ENCODE measurements around the gene UBASH3B.
"Not testable (repeated sequence)": the region's sequence is repeated elsewhere in the genome, so short reads cannot be mapped to it uniquely, and the experiment has no call there.

The UBASH3B gene

DNA sequence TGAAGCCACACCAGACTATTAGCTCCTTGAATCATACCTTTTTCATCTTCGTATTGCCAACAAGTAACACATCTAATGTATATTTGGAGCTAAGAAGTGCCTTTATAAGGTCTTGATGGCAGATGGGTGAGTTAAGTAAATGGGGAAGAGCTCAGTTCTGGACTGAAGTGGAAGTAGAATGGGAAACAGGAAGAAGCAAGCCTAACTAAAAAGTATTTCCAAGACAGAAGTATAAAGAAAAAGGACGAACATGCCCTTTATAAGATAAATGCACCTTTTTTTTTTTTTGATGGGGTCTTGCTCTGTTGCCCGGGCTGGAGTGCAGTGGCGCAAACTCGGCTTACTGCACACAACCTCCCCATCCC lies 197.3 kb downstream of the UBASH3B start:
- no peak overlapping the region for H3K4me3 ChIP-seq (ENCODE audit: low read depth, low read length)
- no peak for DNase-seq (ENCODE audit: low read depth)
- TF ChIP-seq POLR2A (IDR thresholded peaks at IDR 0.05; ENCODE audit: extremely low read depth, insufficient read length) = no peak
- TF ChIP-seq, protein P1, sequence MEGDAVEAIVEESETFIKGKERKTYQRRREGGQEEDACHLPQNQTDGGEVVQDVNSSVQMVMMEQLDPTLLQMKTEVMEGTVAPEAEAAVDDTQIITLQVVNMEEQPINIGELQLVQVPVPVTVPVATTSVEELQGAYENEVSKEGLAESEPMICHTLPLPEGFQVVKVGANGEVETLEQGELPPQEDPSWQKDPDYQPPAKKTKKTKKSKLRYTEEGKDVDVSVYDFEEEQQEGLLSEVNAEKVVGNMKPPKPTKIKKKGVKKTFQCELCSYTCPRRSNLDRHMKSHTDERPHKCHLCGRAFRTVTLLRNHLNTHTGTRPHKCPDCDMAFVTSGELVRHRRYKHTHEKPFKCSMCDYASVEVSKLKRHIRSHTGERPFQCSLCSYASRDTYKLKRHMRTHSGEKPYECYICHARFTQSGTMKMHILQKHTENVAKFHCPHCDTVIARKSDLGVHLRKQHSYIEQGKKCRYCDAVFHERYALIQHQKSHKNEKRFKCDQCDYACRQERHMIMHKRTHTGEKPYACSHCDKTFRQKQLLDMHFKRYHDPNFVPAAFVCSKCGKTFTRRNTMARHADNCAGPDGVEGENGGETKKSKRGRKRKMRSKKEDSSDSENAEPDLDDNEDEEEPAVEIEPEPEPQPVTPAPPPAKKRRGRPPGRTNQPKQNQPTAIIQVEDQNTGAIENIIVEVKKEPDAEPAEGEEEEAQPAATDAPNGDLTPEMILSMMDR (IDR thresholded peaks at IDR 0.05; ENCODE audit: low read depth, low read length) = no peak

DNA sequence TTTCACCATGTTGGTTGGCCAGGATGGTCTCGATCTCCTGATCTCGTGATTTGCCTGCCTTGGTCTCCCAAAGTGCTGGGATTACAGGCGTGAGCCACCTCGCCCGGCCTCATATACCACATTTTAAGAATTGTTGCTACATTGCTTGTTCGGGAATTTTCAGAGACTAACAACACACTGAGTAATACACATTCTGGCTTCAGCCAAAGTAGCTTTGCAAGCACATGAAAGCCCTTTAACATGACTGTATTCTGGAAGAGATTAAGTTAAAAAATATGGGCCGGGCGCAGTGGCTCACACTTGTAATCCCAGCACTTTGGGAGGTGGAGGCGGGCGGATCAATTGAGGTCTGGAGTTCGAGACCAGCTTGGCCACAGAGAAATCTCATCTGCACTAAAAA lies 197.7 kb downstream of the UBASH3B start:
- TF ChIP-seq POLR2A (IDR thresholded peaks at IDR 0.05; ENCODE audit: extremely low read depth, insufficient read length) (no peak), MYC (IDR thresholded peaks at IDR 0.05; ENCODE audit: low read depth, low read length) (no peak)
- TF ChIP-seq, protein P1 (IDR thresholded peaks at IDR 0.05; ENCODE audit: low read depth, low read length) = no peak
- TF ChIP-seq, protein P2, sequence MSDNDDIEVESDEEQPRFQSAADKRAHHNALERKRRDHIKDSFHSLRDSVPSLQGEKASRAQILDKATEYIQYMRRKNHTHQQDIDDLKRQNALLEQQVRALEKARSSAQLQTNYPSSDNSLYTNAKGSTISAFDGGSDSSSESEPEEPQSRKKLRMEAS (IDR thresholded peaks at IDR 0.05; ENCODE audit: low read depth, low read length) = no peak
- no peak for DNase-seq (ENCODE audit: low read depth)
- no peak overlapping the region for H3K4me3 ChIP-seq (ENCODE audit: low read depth, low read length)

DNA sequence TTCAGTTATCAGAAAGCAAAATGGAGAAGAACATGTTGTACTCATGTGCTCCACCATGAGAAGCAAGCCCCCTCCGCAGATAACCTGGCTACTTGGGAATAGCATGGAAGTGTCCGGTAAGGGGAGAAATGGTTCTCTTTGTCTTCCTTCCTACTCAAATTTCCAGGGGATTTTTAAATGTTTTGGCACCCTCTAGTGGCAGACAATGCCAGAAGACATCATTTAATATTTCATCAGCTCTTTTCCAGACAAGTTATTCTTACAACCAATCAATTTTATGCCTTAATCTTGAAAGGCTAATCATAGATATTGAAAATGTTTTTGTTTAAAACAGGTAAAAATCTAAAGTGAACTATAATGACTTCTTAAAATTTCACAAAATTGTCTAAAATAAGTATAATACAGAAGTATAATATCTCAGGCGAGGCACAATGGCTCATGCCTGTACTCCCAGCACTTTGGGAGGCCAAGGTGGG lies 198.5 kb downstream of the UBASH3B start:
- DNase-seq (ENCODE audit: low read depth) = peak; percentile 79
- H3K4me3 ChIP-seq (ENCODE audit: low read depth, low read length) = no peak overlapping the region
- TF ChIP-seq, protein P1 (IDR thresholded peaks at IDR 0.05; ENCODE audit: low read depth, low read length) = peak; percentile 57
- 0 out of 2 replicates have a peak, but pooled peaks have one; percentile 27 for TF ChIP-seq MYC (IDR thresholded peaks at IDR 0.05; ENCODE audit: low read depth, low read length)
- TF ChIP-seq POLR2A (IDR thresholded peaks at IDR 0.05; ENCODE audit: extremely low read depth, insufficient read length) = no peak
- TF ChIP-seq, protein P2 (IDR thresholded peaks at IDR 0.05; ENCODE audit: low read depth, low read length) = no peak

DNA sequence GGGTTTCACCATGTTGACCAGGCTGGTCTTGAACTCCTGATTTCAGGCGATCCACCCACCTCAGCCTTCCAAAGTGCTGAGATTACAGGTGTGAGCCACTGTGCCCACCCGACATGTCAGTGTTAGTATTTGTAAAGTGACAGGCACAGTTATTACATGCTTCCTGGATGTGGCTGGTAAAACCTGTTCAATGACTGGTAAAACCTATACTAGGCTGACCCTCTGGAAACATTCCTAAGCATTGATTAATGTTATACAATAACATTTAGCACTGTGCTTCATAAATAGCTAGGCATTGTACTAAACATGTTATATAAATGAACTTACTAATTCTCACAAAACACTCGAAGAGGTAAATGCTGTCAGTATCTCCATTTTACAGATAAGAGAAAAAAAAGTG lies 206.1 kb downstream of the UBASH3B start:
- DNase-seq (ENCODE audit: low read depth) = no peak
- H3K4me3 ChIP-seq (ENCODE audit: low read depth, low read length) = no peak overlapping the region
- no peak for TF ChIP-seq MYC (IDR thresholded peaks at IDR 0.05; ENCODE audit: low read depth, low read length)
- TF ChIP-seq POLR2A (IDR thresholded peaks at IDR 0.05; ENCODE audit: extremely low read depth, insufficient read length) = no peak
- TF ChIP-seq, protein P2 (IDR thresholded peaks at IDR 0.05; ENCODE audit: low read depth, low read length) = no peak

DNA sequence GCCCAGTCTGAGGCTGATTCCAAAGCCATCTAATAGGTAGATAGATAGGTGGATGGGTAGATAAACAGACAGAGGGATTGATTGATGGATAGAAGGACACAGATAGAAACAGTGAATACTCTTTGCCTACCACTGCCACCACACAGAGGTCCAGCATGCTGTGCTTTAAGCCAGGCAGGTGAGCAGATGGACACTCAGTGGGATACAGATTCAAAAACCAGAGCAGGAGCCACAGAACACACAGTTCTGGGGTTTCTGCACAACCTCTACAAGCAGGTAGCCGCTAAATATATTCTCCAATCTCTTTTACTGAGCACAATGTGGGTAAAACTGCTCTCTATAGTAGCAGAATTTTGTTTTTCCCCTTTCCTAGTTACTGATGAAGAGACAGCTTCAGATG lies 206.6 kb downstream of the UBASH3B start:
- TF ChIP-seq, protein P2 (IDR thresholded peaks at IDR 0.05; ENCODE audit: low read depth, low read length) = no peak
- TF ChIP-seq MYC (IDR thresholded peaks at IDR 0.05; ENCODE audit: low read depth, low read length) (no peak), POLR2A (IDR thresholded peaks at IDR 0.05; ENCODE audit: extremely low read depth, insufficient read length) (no peak)
- TF ChIP-seq, protein P1 (IDR thresholded peaks at IDR 0.05; ENCODE audit: low read depth, low read length) = no peak
- no peak for DNase-seq (ENCODE audit: low read depth)

DNA sequence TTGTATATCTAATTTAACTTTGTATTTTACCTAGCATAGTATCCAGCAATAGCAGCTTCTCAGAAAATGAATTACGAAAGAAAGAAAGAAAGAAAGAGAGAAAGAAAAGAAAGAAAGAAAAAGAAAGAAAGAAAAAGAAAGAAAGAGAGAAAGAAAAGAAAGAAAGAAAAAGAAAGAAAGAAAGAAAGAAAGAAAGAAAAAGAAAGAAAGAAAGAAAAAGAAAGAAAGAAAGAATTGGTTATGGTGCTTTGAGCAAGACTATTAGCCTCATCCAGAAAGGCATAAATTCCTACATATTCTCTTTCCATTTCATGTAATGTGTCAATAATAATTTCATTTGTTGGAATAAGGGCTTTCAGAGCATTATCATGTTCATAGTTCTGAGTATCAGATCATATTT lies 207.6 kb downstream of the UBASH3B start:
- H3K4me3 ChIP-seq (ENCODE audit: low read depth, low read length); DNase-seq (ENCODE audit: low read depth): not testable (repeated sequence)

More for the DNA sequence above, 206.6 kb downstream of the UBASH3B start:
- H3K4me3 ChIP-seq (ENCODE audit: low read depth, low read length) = no peak overlapping the region

DNA sequence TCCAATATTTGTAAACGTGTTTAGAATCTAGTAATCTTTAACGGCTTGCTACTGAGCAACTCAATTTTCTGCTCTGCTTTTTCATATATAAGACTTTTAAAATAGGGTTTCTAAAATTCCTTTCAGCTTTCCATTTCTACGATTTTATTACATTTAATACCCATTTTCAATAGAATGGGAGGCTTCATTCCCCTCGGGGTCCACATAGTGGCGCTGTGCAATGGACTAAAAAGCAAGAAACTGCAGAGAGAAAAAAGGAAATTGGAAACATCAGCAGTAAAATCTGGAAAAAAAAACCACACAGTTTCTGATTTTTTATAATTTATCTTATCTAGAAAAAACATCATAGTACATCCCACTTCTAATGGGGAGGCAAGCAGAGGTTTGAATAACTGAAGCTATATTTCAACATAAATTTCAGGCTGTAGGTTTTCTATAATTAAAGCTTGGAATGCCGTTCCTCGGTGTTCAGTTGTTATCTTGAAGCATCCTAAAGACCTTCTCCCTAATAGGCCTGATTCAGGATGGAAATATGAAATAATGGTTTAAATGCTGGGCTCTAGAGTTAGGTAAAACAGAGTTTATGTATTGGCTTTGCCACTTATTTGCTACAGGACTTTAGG lies 208.3 kb downstream of the UBASH3B start:
- H3K4me3 ChIP-seq (ENCODE audit: low read depth, low read length) = no peak overlapping the region
- TF ChIP-seq, protein P2 (IDR thresholded peaks at IDR 0.05; ENCODE audit: low read depth, low read length) = no peak
- TF ChIP-seq, protein P1 (IDR thresholded peaks at IDR 0.05; ENCODE audit: low read depth, low read length) = peak; percentile 95
- DNase-seq (ENCODE audit: low read depth) = peak; percentile 62
